HG03469 (cell line): Measurements from ENCODE around the gene PRELID2.
"Not testable (repeated sequence)": the region's sequence is repeated elsewhere in the genome, so short reads cannot be mapped to it uniquely, and the experiment has no call there.

ENCODE experiments used
- ATAC-seq: cut with Tn5 transposase; IDR thresholded peaks from one replicate; pipeline ENCODE4 v1.9.1; 2021; ENCODE audit warnings: mild to moderate bottlenecking, moderate library complexity, moderate number of reproducible peaks; ENCODE audit not compliant: unreplicated experiment

The PRELID2 gene

DNA sequence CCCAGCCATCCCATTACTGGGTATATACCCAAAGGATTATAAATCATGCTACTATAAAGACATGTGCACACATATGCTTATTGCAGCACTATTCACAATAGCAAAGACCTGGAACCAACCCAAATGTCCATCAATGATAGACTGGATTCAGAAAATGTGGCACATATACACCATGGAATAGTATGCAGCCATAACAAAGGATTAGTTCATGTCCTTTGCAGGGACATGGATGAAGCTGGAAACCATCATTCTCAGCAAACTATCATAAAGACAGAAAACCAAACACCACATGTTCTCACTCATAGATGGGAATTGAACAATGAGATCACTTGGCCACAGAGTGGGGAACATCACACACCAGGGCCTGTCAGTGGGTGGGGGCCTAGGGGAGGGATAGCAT, 36.6 kb downstream of the PRELID2 start:
- ATAC-seq: not testable (repeated sequence)

DNA sequence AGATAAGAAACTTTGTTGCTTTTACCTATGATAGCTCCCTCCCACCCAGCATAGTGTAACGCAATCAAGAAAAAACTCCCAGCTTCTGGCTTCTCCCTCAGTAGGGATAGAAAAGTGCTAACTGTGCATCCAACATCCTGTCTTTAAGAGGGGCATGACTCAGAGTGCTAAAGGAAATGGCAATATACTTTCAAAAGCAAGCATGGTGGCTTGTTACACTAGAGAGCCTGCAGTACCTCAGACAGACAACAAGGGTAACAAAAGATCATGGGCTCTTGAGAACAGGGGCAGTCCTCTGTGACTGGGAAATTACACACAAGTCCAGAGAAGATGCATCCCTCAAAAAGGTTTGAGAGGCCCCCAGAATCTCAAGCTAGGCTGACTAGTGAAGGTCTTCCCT, 37.8 kb downstream of the PRELID2 start:
- ATAC-seq: no peak

DNA sequence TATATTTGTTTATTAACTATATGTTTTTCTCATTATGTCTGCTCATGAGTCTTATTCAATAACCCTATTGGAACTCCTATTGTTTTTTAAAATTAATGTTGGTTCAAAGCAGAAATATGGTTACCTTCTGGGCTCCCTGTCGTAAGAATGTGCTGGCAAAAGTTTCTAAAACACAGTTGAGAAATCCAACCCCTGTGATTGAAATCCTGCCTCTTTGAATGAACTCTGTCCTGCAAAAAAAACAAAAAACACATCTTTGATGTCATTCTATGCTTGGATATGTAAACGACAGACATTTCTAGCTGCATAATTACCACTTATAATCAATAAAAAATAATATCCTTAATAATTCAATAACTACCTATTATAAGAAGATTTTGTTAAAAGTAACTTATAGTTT, 38.8 kb downstream of the PRELID2 start:
- ATAC-seq: no peak

DNA sequence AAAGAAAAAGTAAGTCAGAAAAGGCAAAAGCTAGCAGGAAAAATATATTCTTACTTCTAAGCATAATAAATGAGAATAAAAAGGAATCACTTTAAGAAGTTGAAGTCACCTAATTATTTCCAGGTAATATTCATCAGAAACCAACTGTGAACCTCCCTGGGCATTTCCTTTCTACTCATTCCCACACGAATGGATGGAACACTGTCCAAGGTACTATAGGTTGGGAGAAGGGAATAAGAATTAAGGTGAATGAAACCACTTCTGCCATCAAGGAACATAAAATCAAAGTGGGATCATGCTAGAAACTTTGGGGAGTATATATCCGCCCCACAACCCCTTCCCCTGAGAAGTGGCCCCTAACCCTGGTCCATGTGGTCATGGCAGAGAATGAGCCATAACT, 41.6 kb downstream of the PRELID2 start:
- ATAC-seq: no peak

DNA sequence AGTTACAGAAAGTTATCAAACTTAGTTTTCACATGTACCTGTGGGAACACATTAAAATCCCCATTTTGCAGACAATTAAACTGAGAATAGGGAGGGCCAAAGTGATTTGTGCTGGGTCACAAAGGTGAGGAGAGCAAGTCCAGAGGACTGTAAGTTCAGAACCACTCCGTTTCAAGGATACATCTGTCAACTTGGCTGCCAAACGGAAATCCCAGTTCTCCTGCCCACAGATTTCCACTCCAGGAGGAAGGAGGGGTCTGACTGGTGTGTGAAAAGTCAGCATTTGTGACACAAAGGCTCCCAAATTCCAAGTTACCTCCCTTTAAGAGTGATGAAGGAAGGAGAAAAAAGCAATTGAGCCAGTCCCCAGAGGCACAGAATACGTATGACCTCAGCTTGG, 42.3 kb downstream of the PRELID2 start:
- ATAC-seq: no peak

DNA sequence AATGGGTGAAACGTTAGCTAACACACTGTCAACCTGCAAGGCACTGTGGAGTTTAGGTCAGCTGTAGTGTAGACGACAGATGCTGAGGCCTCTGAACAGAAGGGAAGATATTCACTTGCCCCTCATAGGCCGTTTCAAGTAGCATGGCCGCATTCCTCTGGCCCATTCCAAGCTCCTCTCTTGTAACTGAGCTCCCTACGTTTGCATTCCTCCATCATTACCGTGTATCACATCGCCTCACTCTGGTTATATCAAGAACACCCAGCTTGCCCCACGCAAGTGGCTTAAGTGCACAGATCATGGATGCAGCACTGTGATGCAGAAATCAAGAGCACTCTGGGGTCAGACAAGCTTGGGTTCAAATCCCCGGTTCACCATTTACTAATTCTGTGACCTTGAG, 43.3 kb downstream of the PRELID2 start:
- no peak for ATAC-seq

DNA sequence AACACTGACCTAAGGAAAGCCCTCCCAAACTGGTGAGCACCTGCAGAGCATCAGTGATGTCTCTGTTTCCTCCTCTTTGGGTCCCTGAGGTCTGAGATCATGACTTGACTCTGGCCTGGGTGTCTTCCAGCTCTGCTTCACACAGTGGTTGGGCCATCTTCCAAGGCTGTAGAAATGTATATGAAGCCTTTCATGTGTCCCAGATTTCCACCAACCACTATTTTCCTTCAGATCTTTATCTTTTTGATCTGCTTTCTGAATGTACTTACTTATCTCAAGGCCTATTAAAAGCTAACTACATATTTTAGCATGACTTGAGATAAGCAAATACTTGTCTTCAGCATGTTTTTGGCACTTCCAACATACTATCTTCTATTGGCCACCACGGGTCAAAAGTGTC, 47.1 kb downstream of the PRELID2 start:
- no peak for ATAC-seq

DNA sequence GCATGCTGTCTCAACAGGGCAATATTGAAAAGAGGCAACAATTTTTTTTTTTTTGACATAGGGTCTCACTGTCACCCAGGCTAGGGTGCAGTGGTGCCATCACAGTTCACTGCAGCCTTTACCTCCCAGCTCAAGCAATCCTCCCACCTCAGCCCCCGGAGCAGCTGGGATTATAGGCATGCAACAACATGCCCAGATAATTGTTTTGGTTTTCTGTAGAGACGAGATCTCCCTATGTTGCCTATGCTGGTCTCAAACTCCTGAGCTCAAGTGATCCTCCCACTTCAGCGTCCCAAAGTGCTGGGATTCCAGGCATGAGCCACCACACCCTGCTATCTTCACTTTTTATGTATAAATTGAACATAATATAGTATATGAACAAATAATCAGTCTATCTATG, 47.6 kb downstream of the PRELID2 start:
- ATAC-seq: no peak

DNA sequence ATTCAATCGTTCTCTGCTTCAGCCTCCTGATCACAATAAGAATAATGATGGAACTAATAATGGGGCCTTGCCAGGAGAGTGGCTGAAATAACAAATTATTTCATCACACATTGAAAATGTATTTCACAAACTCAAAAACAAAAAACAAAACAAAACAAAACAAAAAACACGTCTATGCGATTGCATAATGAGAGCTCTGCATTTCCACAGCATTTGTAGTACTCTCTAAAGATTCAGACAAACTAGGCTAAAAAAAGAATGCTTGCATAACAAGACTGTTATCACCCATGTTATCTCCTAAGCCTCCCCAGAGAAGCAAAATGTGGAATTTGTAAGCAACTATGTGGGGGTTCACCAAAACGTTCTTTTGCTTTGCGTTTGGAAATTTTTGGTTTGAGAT, 48.1 kb downstream of the PRELID2 start:
- no peak for ATAC-seq

DNA sequence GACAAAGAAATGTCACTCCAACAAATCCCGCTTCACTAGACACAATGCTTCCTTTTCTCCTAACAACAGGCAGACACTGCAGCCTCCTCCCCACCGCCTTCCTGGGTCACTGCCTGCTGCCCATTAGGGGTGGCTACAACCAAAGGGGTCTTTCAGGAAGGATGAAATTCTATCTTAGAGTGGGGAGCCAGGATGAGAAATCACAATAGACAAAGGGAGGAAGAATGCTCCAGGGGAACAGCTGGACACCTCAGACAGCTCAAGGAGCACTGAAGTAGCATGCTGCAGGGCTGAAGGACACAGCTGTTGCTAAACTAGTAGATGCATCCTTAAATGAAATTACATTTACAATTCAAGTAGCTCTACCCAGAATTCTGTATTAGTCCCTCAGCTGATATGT, 54.2 kb downstream of the PRELID2 start:
- ATAC-seq: no peak

DNA sequence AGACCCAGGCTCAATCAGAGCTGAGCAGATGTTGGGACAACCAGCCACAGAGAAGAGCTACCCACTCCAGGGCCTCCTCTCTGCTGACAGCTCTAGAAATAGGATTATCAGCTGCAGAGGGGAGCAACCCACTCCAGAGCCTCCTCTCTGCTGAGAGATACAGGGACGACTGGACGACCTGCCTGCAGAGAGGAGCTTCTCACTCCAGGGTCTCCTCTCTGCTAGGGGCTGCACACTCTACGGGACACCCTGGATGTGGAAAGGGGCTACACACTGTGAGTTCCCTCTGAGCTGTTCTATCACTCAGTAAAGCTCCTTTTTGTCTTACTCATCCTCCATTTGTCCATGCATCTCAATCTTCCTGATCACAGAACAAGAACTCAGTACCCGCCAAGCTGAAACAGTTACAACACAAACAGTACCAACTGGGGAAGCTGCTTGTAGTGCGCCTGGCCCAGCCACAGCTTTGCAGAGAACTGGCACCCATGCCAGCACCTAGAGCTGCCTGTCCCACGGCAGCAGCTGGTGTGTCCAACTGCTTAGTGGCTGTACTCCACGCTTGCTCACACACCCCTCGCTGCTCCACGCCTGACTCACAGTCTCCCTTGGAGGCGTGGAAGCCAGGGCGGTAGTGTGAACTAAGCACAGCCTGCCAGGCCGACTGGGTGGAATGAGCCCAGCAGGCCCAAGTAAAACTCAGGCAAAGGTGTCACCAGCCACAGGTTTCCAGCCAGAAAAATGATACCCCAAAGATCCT, 56.8 kb downstream of the PRELID2 start:
- no peak for ATAC-seq

DNA sequence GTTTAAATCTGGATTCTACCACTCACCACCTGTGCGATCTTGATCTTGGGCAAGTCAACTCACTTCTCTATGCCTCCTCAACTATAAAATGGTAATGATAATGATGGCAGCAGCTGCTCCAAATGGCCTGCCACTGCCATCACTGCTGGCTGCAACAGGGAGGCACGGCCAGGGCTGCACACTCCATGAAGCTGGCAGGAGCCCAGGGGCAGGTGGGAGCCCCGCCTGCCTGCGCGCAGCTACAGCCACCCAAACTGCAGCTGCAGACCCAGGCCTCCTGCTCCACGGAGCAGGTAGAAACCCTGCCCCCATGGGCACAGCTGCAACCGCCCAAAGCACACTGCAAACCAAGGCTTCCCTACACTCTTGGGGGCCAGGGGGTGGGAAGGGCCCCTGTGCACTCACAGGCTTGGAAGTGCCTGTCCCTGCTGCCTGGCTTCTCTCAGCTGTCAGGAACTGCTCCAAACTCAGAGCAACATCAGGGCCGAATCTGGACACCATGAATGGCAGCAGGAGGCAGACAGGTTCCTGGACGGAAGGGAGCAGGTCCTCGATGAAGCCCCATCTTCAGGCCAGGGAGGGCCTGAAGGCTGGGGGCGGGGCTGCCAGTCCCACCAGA, 57.6 kb downstream of the PRELID2 start:
- no peak for ATAC-seq

DNA sequence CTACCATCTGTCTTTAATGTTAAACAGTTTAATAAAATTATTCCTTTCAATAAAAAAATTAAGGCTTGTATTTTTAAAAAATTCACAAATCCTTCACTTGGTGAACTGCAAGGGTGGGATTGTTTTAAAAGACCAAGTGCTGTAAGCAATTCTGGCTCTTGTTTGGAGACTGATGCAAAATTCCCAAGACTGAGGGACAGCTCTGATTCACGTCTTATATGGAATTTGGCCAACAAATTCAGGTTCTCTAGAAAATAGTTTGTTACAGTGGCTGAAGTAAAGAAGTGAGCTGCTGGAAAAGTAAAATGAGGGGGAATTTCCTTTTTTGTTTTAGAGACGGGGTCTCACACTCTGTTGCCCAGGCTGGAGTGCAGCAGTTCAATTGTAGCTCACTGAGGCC, 58.3 kb downstream of the PRELID2 start:
- no peak for ATAC-seq

DNA sequence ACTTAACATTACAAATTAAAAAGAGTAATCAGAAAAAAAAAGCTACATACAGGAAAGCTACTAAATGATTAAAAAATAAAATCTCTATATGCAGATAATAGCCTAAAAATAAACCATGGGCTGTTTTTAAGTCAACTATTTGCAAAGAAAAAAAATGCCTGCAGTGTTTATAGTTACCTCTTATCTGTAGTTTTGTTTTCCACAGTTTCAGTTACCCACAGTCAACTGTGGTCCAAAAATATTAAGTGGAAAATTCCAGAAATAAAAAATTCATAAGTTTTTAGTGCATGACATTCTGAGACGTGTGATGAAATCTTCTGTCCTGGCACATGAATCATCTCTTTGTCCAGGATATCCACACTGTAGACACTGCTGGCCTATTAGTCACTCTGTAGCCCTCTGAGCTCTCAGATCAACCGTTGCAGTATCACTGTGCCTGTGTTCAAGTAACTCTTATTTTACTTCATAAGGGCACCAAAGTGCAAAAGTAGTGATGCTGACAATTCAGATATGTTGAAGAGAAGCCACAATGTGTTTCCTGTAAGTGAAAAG, 59.2 kb downstream of the PRELID2 start:
- ATAC-seq: no peak

DNA sequence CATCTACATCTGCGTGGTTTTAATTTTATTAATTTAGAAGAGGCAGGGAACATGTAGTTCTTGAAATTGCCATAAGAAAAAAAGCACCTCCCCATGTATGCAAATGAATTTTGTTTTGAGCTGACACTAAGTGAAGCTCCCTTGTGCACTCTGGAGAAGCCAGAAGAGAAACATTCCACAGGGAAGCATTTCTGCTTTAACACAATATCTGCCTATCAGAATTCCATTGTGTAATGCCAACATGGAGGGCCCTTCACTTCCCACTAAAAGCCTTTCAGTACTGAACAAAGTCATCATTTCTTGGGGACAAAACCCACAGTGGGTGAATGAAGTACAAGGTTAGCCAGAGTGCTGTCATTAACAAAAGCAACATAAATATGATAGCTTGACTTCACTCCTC, 59.7 kb downstream of the PRELID2 start:
- no peak for ATAC-seq

DNA sequence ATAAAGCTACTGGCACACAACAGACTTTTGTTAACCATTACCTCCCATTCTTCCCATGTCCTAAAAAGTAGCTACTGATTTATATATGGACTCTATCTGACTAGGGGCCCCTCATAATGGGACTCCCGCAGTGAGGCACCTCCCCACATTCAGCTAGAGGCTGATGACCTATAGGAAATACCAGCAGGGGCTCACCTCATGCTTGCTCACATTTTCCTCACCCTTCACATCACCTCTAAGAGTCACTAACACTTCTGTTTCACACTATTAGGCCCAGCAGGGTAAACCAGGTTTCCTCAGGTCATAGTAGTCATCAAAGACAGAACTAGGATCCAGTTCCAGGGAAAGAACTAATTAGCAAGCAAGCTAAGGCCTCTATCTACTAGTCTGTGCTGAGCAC, 60.7 kb downstream of the PRELID2 start:
- ATAC-seq: no peak

DNA sequence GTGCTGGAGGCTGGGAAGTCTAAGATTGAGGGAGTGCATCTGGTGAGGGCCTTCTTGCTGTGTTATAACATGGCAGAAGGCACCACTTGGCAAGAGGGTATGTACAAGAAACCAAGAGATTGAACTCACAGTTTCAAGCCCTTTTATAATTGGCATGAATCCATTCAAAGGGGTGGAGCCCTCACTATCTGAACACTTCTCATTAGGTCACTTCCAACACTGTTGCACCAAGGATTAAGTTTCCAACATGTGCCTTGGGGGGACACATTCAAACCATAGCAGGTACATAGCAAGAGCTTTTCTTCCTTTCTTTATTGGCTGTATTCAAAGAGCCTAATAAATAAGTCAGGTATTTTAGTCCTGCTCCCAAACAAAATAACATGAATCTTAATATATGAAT, 62.7 kb downstream of the PRELID2 start:
- no peak for ATAC-seq

DNA sequence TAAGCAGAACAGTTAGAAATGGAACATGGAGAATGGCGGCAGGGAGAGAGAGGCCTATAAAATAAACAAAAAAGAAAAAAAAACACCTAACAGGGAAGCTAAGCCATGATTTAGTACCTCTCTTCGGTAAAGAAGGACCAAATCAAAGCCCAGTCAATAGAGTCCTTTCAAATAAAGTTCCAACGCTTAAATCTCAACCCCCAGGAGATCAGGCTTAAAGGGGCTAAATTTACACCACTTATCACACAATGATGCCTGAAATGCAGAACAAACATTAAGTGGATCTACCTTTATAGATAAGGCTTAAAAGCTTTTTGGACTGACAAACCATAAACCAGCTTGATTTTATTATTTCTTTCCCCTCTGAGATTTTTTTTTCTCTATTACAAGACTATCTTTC, 66.3 kb downstream of the PRELID2 start:
- no peak for ATAC-seq

DNA sequence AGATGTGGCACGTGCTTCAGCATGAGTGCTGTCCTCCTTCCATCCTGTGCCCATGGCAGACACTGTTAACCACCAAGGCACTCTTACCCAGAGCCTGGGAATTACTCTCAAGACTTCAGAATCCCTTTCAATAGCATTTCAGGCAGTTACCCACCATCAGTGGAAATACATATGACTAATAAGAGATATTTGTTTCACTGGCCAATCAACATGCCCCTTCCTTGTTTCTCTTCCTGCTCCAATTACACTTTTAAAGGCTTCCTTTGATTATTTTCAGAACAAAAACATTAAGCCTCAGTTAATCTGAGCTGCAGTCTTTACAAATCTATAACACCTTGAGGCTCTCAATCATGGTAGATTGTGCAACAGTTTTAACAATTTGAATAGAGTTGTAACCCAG, 70.8 kb downstream of the PRELID2 start:
- ATAC-seq: no peak

DNA sequence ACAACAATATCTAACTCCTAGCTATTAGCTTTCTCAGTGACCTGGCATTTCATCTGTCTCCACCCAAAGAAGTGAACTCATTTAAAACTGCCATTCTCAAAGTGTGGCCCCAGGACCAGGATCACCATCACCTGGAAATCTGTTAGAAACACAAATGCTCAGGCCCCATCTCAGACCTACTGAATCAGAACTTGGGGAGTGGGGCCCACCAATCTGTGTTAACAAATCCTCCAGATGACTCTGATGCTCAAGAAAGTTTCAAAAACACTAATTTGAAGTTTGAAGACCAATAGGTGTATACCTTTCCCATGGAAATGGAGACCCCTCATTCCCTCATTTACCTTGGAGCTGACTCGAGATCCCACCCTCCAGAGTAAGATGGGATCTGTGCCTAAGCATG, 72.3 kb downstream of the PRELID2 start:
- no peak for ATAC-seq

DNA sequence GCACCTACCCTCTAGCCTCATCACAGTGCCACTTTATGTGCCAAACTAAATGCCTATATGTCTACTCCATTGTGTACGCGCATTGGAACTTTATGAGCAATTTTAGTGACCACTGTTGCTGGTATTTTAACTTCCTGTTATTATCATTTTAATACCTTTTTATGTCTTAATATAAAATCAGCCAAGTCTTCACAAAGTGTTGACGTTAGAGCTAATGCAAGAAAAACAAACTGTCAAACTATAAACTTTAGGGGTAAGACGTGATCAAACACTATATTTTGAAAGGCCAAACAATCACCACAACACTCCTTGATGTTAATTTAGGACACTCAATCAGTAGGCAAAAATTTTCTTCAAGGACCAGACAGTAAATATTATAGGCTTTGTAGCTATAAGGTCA, 73.9 kb downstream of the PRELID2 start:
- no peak for ATAC-seq

DNA sequence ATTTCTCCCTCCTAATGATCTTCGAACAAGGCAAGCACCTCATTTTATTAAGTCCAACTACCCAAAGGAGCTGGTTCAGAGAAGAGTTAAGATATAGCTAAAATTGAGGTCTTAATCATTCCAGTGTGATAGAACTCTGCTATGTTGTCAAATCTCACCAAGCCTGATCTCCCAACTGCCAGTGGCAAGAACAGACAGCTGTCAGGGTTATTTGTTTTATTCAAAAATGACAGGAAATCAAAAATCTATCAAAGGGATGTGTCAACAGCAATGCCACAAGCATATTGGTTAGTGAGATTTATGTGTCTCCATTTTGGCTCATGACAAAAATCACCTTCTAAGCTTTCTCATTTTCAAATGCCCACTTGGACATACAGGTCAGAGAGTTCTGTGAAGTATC, 74.5 kb downstream of the PRELID2 start:
- ATAC-seq: no peak

DNA sequence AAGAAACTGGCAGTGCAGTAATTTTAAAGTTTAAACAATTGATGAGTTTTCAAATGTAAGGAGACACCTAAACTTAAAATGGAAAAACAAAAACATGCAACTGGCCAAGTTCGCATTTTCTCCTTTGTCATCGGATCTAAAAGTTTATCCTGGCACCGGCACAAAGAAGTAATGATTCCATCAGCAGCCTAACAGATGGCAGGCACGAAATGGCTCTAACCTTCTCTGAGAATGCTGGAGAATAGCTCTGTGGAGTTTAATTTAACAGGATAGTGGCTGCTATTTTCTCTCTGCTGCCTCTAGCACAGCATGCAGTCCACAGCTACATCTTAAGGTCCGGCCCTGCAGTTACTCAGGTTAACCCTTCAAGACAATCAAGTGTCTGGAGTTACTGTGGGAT, 82.2 kb downstream of the PRELID2 start:
- no peak for ATAC-seq
